ENCODE measurements around the gene FGF10. TPM values are rescaled to one million over a fixed set of nuclear protein-coding genes. Genes with fewer than 3 reads are reported as not detected.

The FGF10 gene
- total and polyA plus RNA-seq, 7 experiments from 2014 or later = not detected

- no peak for DNase-seq
- Histone ChIP-seq H3K4me1 (ENCODE audit: control insufficient read depth in 2 of 2, insufficient read depth in 2 of 2, low read length in 2 of 2) (no peaks in the 10 kb centered on the region), H3K27ac (ENCODE audit: low read depth, low read length) (no peak overlapping the region), H3K4me3 (ENCODE audit: low read length) (no peak overlapping the region), H3K9me3 (ENCODE audit: control insufficient read depth in 2 of 3, low read length in 3 of 3) (peaks cover 0 to 1% (median 0%) of the 10 kb centered on the region in 3 experiments), H3K27me3 (ENCODE audit: control insufficient read depth in 2 of 2, insufficient read depth in 2 of 2, low read length in 2 of 2) (no peaks in the 10 kb centered on the region), H3K36me3 (ENCODE audit: control insufficient read depth in 2 of 3, insufficient read depth in 3 of 3, low read length in 3 of 3) (no peaks in the 10 kb centered on the region)
- ChIA-PET CTCF (no interaction called here), POLR2A (no interaction called here)
- intact Hi-C loops (cut with micrococcal nuclease) = no loop called here
- Mint-ChIP-seq H3K36me3 (no peaks in the 10 kb centered on the region), H3K27me3 (no peaks in the 10 kb centered on the region), H3K4me1 (no peaks in the 10 kb centered on the region), H3K4me3 (no peak overlapping the region), H3K9me3 (peaks cover 0 to 17% (median 3%) of the 10 kb centered on the region in 11 donors), H3K27ac (no peak overlapping the region)
- no peak for ATAC-seq
These were observed 27.7 kb downstream of the FGF10 start for GRCh38 chr5:44361342-44362001.

GRCh38 chr5:44360919-44361318, 28.3 kb downstream of the FGF10 start:
- intact Hi-C loops (cut with micrococcal nuclease) = no loop called here
- Histone ChIP-seq H3K36me3 (ENCODE audit: control insufficient read depth in 2 of 3, insufficient read depth in 3 of 3, low read length in 3 of 3) (no peaks in the 10 kb centered on the region), H3K27ac (ENCODE audit: low read depth, low read length) (no peak overlapping the region), H3K27me3 (ENCODE audit: control insufficient read depth in 2 of 2, insufficient read depth in 2 of 2, low read length in 2 of 2) (no peaks in the 10 kb centered on the region), H3K4me1 (ENCODE audit: control insufficient read depth in 2 of 2, insufficient read depth in 2 of 2, low read length in 2 of 2) (no peaks in the 10 kb centered on the region), H3K4me3 (ENCODE audit: low read length) (no peak overlapping the region), H3K9me3 (ENCODE audit: control insufficient read depth in 2 of 3, low read length in 3 of 3) (peaks cover 0 to 4% (median 0%) of the 10 kb centered on the region in 3 experiments)
- POLR2A ChIA-PET = no interaction called here
- Mint-ChIP-seq H3K36me3 (no peaks in the 10 kb centered on the region), H3K4me1 (no peaks in the 10 kb centered on the region), H3K9me3 (peaks cover 0 to 17% (median 3%) of the 10 kb centered on the region in 11 donors), H3K4me3 (no peak overlapping the region), H3K27me3 (no peaks in the 10 kb centered on the region), H3K27ac (no peak overlapping the region)
- DNase-seq (no peak), ATAC-seq (no peak)
- CTCF ChIA-PET = no interaction called here

- no peaks in the 10 kb centered on the region for H3K4me1 ChIP-seq (ENCODE audit: control insufficient read depth in 2 of 2, insufficient read depth in 2 of 2, low read length in 2 of 2)
- intact Hi-C loops (cut with micrococcal nuclease) = no loop called here
- no peaks in the 10 kb centered on the region for H3K27me3 ChIP-seq (ENCODE audit: control insufficient read depth in 2 of 2, insufficient read depth in 2 of 2, low read length in 2 of 2)
- ChIA-PET POLR2A (no interaction called here), CTCF (no interaction called here)
- Mint-ChIP-seq H3K4me1 (no peaks in the 10 kb centered on the region), H3K27ac (no peak overlapping the region), H3K27me3 (no peaks in the 10 kb centered on the region), H3K36me3 (no peaks in the 10 kb centered on the region), H3K9me3 (peaks cover 0 to 13% (median 2%) of the 10 kb centered on the region in 11 donors), H3K4me3 (no peak overlapping the region)
- no peak overlapping the region for H3K4me3 ChIP-seq (ENCODE audit: low read length)
- H3K9me3 ChIP-seq (ENCODE audit: control insufficient read depth in 2 of 3, low read length in 3 of 3) = peaks cover 0 to 4% (median 0%) of the 10 kb centered on the region in 3 experiments
- H3K36me3 ChIP-seq (ENCODE audit: control insufficient read depth in 2 of 3, insufficient read depth in 3 of 3, low read length in 3 of 3) = no peaks in the 10 kb centered on the region
- H3K27ac ChIP-seq (ENCODE audit: low read depth, low read length) = no peak overlapping the region
- ATAC-seq (no peak), DNase-seq (no peak)
These were observed 30.8 kb downstream of the FGF10 start for GRCh38 chr5:44358421-44358820.

DNA sequence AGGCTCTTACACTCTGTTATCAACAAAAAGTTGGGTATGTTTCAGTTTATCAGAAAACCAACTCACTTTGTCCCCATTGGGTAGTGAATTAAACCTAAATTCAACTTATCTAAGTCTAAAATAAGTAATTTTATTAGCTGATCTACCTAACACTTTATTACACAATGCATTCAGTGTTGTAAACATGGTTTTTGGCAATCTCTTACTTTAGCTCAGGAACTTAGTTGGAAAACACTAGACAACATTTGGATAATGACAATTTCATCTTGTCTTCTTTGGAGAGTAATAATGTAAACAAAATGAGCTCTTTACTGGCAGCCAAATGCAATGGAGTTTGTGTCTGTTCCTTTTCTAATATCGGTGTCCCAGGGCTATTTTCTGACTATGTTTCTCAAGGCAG, 33.0 kb downstream of the FGF10 start:
- no peak overlapping the region for H3K27ac Mint-ChIP-seq
- CTCF ChIA-PET = no interaction called here
- ATAC-seq (no peak), DNase-seq (no peak)
- no peak overlapping the region for H3K4me3 Mint-ChIP-seq
- H3K4me1 ChIP-seq (ENCODE audit: control insufficient read depth in 2 of 2, insufficient read depth in 2 of 2, low read length in 2 of 2) = no peaks in the 10 kb centered on the region
- no peaks in the 10 kb centered on the region for H3K27me3 Mint-ChIP-seq
- H3K4me1 Mint-ChIP-seq = no peaks in the 10 kb centered on the region
- no peaks in the 10 kb centered on the region for H3K27me3 ChIP-seq (ENCODE audit: control insufficient read depth in 2 of 2, insufficient read depth in 2 of 2, low read length in 2 of 2)
- intact Hi-C loops (cut with micrococcal nuclease) = no loop called here
- POLR2A ChIA-PET = no interaction called here
- peaks cover 0 to 4% (median 0%) of the 10 kb centered on the region in 3 experiments for H3K9me3 ChIP-seq (ENCODE audit: control insufficient read depth in 2 of 3, low read length in 3 of 3)
- no peaks in the 10 kb centered on the region for H3K36me3 ChIP-seq (ENCODE audit: control insufficient read depth in 2 of 3, insufficient read depth in 3 of 3, low read length in 3 of 3)
- H3K9me3 Mint-ChIP-seq = peaks cover 0 to 12% (median 0%) of the 10 kb centered on the region in 11 donors
- H3K4me3 ChIP-seq (ENCODE audit: low read length) = no peak overlapping the region
- no peak overlapping the region for H3K27ac ChIP-seq (ENCODE audit: low read depth, low read length)
- no peaks in the 10 kb centered on the region for H3K36me3 Mint-ChIP-seq

- ChIA-PET POLR2A (no interaction called here), CTCF (interaction anchor here (0.7 kb wide), 1 partner anchor 42 kb away, joined by 4 read pairs; no protein-coding TSS in a partner anchor)
- Histone ChIP-seq H3K36me3 (ENCODE audit: control insufficient read depth in 2 of 3, insufficient read depth in 3 of 3, low read length in 3 of 3) (no peaks in the 10 kb centered on the region), H3K27me3 (ENCODE audit: control insufficient read depth in 2 of 2, insufficient read depth in 2 of 2, low read length in 2 of 2) (no peaks in the 10 kb centered on the region), H3K27ac (ENCODE audit: low read depth, low read length) (no peak overlapping the region), H3K4me3 (ENCODE audit: low read length) (no peak overlapping the region), H3K4me1 (ENCODE audit: control insufficient read depth in 2 of 2, insufficient read depth in 2 of 2, low read length in 2 of 2) (no peaks in the 10 kb centered on the region), H3K9me3 (ENCODE audit: control insufficient read depth in 2 of 3, low read length in 3 of 3) (no peaks in the 10 kb centered on the region)
- Mint-ChIP-seq H3K9me3 (peaks cover 0 to 11% (median 1%) of the 10 kb centered on the region in 11 donors), H3K27ac (no peak overlapping the region), H3K4me3 (no peak overlapping the region), H3K36me3 (no peaks in the 10 kb centered on the region), H3K4me1 (no peaks in the 10 kb centered on the region), H3K27me3 (no peaks in the 10 kb centered on the region)
- ATAC-seq (no peak), DNase-seq (no peak)
- intact Hi-C loops (cut with micrococcal nuclease) = no loop called here
These were observed 43.3 kb downstream of the FGF10 start for GRCh38 chr5:44345871-44346270.

- Histone ChIP-seq H3K9me3 (ENCODE audit: control insufficient read depth in 2 of 3, low read length in 3 of 3) (no peaks in the 10 kb centered on the region), H3K4me3 (ENCODE audit: low read length) (no peak overlapping the region), H3K27me3 (ENCODE audit: control insufficient read depth in 2 of 2, insufficient read depth in 2 of 2, low read length in 2 of 2) (no peaks in the 10 kb centered on the region), H3K36me3 (ENCODE audit: control insufficient read depth in 2 of 3, insufficient read depth in 3 of 3, low read length in 3 of 3) (no peaks in the 10 kb centered on the region), H3K27ac (ENCODE audit: low read depth, low read length) (no peak overlapping the region), H3K4me1 (ENCODE audit: control insufficient read depth in 2 of 2, insufficient read depth in 2 of 2, low read length in 2 of 2) (no peaks in the 10 kb centered on the region)
- H3K27me3 Mint-ChIP-seq = no peaks in the 10 kb centered on the region
- H3K4me3 Mint-ChIP-seq = no peak overlapping the region
- H3K9me3 Mint-ChIP-seq = peaks cover 0 to 5% (median 0%) of the 10 kb centered on the region in 11 donors
- H3K36me3 Mint-ChIP-seq = no peaks in the 10 kb centered on the region
- ATAC-seq (no peak), DNase-seq (no peak)
- no peak overlapping the region for H3K27ac Mint-ChIP-seq
- ChIA-PET POLR2A (no interaction called here), CTCF (no interaction called here)
- no peaks in the 10 kb centered on the region for H3K4me1 Mint-ChIP-seq
- intact Hi-C loops (cut with micrococcal nuclease) = no loop called here
These were observed 52.5 kb downstream of the FGF10 start for GRCh38 chr5:44336708-44337107.

DNA sequence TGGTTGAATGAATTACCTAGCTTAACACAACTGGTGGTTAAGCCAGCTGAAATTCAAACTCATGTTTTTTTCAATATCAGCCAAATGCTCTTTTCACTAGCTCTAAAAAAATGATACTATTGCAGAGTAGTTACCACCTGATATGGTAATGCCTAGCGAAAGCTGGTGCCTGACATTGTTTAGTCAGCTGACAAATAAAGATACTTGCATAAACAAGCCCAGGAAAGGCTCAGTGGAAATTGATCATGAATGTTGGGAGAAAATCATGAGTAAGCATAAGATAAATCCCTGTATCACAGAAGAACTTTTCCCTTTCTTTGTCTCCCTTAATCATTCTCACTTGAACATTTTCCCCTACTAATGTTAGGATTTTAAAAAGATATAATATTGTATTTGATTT, 54.6 kb downstream of the FGF10 start:
- no peak for DNase-seq
- H3K27ac ChIP-seq (ENCODE audit: low read depth, low read length) = no peak overlapping the region
- POLR2A ChIA-PET = no interaction called here
- Mint-ChIP-seq H3K36me3 (no peaks in the 10 kb centered on the region), H3K9me3 (peaks cover 0 to 3% (median 0%) of the 10 kb centered on the region in 11 donors), H3K4me1 (no peaks in the 10 kb centered on the region), H3K4me3 (no peak overlapping the region), H3K27me3 (no peaks in the 10 kb centered on the region), H3K27ac (no peak overlapping the region)
- CTCF ChIA-PET = no interaction called here
- H3K27me3 ChIP-seq (ENCODE audit: control insufficient read depth in 2 of 2, insufficient read depth in 2 of 2, low read length in 2 of 2) = no peaks in the 10 kb centered on the region
- H3K36me3 ChIP-seq (ENCODE audit: control insufficient read depth in 2 of 3, insufficient read depth in 3 of 3, low read length in 3 of 3) = no peaks in the 10 kb centered on the region
- H3K9me3 ChIP-seq (ENCODE audit: control insufficient read depth in 2 of 3, low read length in 3 of 3) = no peaks in the 10 kb centered on the region
- intact Hi-C loops (cut with micrococcal nuclease) = no loop called here
- no peak for ATAC-seq
- no peaks in the 10 kb centered on the region for H3K4me1 ChIP-seq (ENCODE audit: control insufficient read depth in 2 of 2, insufficient read depth in 2 of 2, low read length in 2 of 2)
- no peak overlapping the region for H3K4me3 ChIP-seq (ENCODE audit: low read length)
